DND-41 (cell line): ENCODE measurements around the gene LDHAL6B.

Experiments used
- ATAC-seq: fragments of 200-7000 bp; cut with Tn5 transposase; 3 replicates; pipeline ENCODE4 v1.9.1; 2021; ENCODE audit warnings: low read depth; ENCODE audit not compliant: insufficient read depth
- DNase-seq: peaks from one replicate; pipeline ENCODE4 v3.0.0-alpha.2; 2020
- H2AFZ ChIP-seq: 2 replicates; pipeline ENCODE4 v1.6.0; 2012; ENCODE audit warnings: low read depth, low read length
- H3K27ac ChIP-seq: 2 replicates; pipeline ENCODE4 v1.5.1; 2012; ENCODE audit warnings: low read length, inconsistent platforms
- H3K27me3 ChIP-seq: fragments of 200-600 bp; sonication (generic); 2 replicates; pipeline ENCODE4 v1.6.0; 2012; ENCODE audit warnings: low read length, mild to moderate bottlenecking, inconsistent platforms; ENCODE audit not compliant: insufficient read depth, poor library complexity
- H3K36me3 ChIP-seq: 2 replicates; pipeline ENCODE4 v1.5.1; 2012; ENCODE audit warnings: low read length, inconsistent platforms; ENCODE audit not compliant: insufficient read depth
- H3K4me1 ChIP-seq: 2 replicates; pipeline ENCODE4 v1.5.1; 2012; ENCODE audit warnings: mild to moderate bottlenecking, low read length; ENCODE audit not compliant: insufficient read depth
- H3K4me2 ChIP-seq: 2 replicates; pipeline ENCODE4 v1.6.0; 2012; ENCODE audit warnings: mild to moderate bottlenecking, moderate library complexity, low read length, inconsistent platforms; ENCODE audit not compliant: insufficient read depth
- H3K4me3 ChIP-seq, 2 experiments: fragments of 200-600 bp in 1 of 2; shearing (Covaris generic) in 1 of 2; 2 replicates each; pipeline ENCODE4 v1.5.1; 2012 to 2016; ENCODE audit warnings: inconsistent platforms in 2 of 2, low read length in 2 of 2, mild to moderate bottlenecking in 2 of 2, low read depth in 1 of 2, moderate library complexity in 1 of 2
- H3K79me2 ChIP-seq: 2 replicates; pipeline ENCODE4 v1.6.0; 2012; ENCODE audit warnings: low read length, inconsistent platforms; ENCODE audit not compliant: insufficient read depth
- H3K9ac ChIP-seq: 2 replicates; pipeline ENCODE4 v1.6.0; 2012; ENCODE audit warnings: low read depth, mild to moderate bottlenecking, inconsistent platforms, low read length, moderate library complexity
- H3K9me3 ChIP-seq: 2 replicates; pipeline ENCODE4 v1.5.1; 2012; ENCODE audit warnings: low read length, moderate library complexity, mild to moderate bottlenecking, inconsistent platforms; ENCODE audit not compliant: insufficient read depth, severe bottlenecking
- H4K20me1 ChIP-seq: 2 replicates; pipeline ENCODE4 v1.6.0; 2012; ENCODE audit warnings: low read length; ENCODE audit not compliant: insufficient read depth
- CTCF ChIP-seq: IDR thresholded peaks from 2 replicates; pipeline ENCODE4 v1.5.1; 2012; ENCODE audit warnings: borderline replicate concordance, low read length, moderate library complexity, mild to moderate bottlenecking; ENCODE audit not compliant: poor library complexity, severe bottlenecking; ENCODE audit errors: extremely low read depth
- EZH2 ChIP-seq: IDR thresholded peaks from 3 replicates; pipeline ENCODE4 v1.6.1; 2012; ENCODE audit warnings: borderline replicate concordance, low read depth, mild to moderate bottlenecking, moderate library complexity, low read length, inconsistent platforms; ENCODE audit not compliant: severe bottlenecking

The LDHAL6B gene

GRCh38 chr15:59190291-59190690 lies 16.4 kb upstream of the LDHAL6B start:
- Histone ChIP-seq H3K9me3 (no peaks in the 10 kb centered on the region), H3K4me3 (no peak overlapping the region), H3K9ac (no peak overlapping the region), H3K4me2 (no peak overlapping the region), H3K36me3 (no peaks in the 10 kb centered on the region), H3K4me1 (no peaks in the 10 kb centered on the region), H3K27ac (no peak overlapping the region), H4K20me1 (no peaks in the 10 kb centered on the region), H2AFZ (no peak overlapping the region), H3K27me3 (peaks cover 10% of the 10 kb centered on the region), H3K79me2 (no peaks in the 10 kb centered on the region)
- no peak for TF ChIP-seq EZH2
- no peak for TF ChIP-seq CTCF
- DNase-seq (no peak), ATAC-seq (no peak)

DNA sequence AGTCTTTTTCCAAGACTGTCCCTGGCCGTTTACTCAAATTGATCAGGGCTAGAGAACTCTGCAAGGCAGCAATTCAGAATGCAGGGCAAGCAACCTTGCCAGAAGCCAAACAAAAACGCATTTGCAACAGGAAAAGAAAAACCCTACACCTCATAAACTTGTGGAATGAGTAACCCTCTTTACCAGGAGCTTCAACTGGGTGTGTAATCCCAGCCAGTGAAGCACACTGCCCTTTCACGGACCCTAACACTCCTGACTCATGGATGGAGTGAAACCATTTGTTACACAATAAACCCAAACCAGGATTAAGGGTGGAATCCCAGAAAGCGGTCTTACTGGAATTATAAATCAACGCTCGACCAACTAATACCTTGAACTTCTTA lies 14.8 kb upstream of the LDHAL6B start:
- Histone ChIP-seq H3K9ac (no peak overlapping the region), H3K36me3 (no peaks in the 10 kb centered on the region), H3K4me1 (no peaks in the 10 kb centered on the region), H3K9me3 (no peaks in the 10 kb centered on the region), H3K79me2 (no peaks in the 10 kb centered on the region), H4K20me1 (no peaks in the 10 kb centered on the region), H3K27ac (no peak overlapping the region), H3K4me2 (no peak overlapping the region), H2AFZ (no peak overlapping the region), H3K27me3 (peaks cover 5% of the 10 kb centered on the region), H3K4me3 (no peak overlapping the region)
- ATAC-seq: no peak
- DNase-seq: no peak
- TF ChIP-seq CTCF (no peak), EZH2 (no peak)

- Histone ChIP-seq H3K4me1 (no peaks in the 10 kb centered on the region), H3K9me3 (no peaks in the 10 kb centered on the region), H3K27me3 (peaks cover 7% of the 10 kb centered on the region), H3K79me2 (no peaks in the 10 kb centered on the region), H3K4me2 (no peak overlapping the region), H4K20me1 (no peaks in the 10 kb centered on the region), H3K4me3 (no peak overlapping the region), H3K27ac (no peak overlapping the region), H3K36me3 (no peaks in the 10 kb centered on the region), H2AFZ (no peak overlapping the region), H3K9ac (no peak overlapping the region)
- DNase-seq: peak; percentile 5
- peak; percentile 45; the same call in 1 of the 3 replicates for ATAC-seq
- TF ChIP-seq EZH2: no peak
- TF ChIP-seq CTCF: no peak
These were observed 11.9 kb upstream of the LDHAL6B start for GRCh38 chr15:59194639-59195325.

GRCh38 chr15:59196416-59196815 lies 10.2 kb upstream of the LDHAL6B start:
- no peaks in the 10 kb centered on the region for H3K9me3 ChIP-seq
- no peaks in the 10 kb centered on the region for H3K36me3 ChIP-seq
- no peak overlapping the region for H3K4me2 ChIP-seq
- no peaks in the 10 kb centered on the region for H4K20me1 ChIP-seq
- no peak overlapping the region for H3K27ac ChIP-seq
- ATAC-seq (no peak), DNase-seq (no peak)
- H2AFZ ChIP-seq: no peak overlapping the region
- no peaks in the 10 kb centered on the region for H3K4me1 ChIP-seq
- H3K79me2 ChIP-seq: no peaks in the 10 kb centered on the region
- no peak overlapping the region for H3K9ac ChIP-seq
- TF ChIP-seq EZH2 (no peak), CTCF (no peak)
- H3K4me3 ChIP-seq: no peak overlapping the region
- peaks cover 8% of the 10 kb centered on the region for H3K27me3 ChIP-seq
